HCT116 (cell line): ENCODE measurements around the gene GNAO1.

ENCODE experiments used
- CTCF ChIP-seq, 3 experiments: fragments of 200-600 bp in 1 of 3; sonication (generic) in 1 of 3; IDR thresholded peaks in 2 of 3; conservative IDR thresholded peaks in 1 of 3; 2 replicates each; pipeline ENCODE4 v1.5.1; 2012 to 2017; ENCODE audit warnings: low read depth in 2 of 3, low read length in 2 of 3, antibody characterized with exemption in 1 of 3, borderline replicate concordance in 1 of 3, control low read depth in 1 of 3, mild to moderate bottlenecking in 1 of 3, mixed read lengths in 1 of 3, mixed run types in 1 of 3, moderate library complexity in 1 of 3; ENCODE audit not compliant: insufficient read depth in 1 of 3
- EZH2 ChIP-seq: fragments of 200-600 bp; sonication (generic); IDR thresholded peaks from 2 replicates; pipeline ENCODE4 v1.6.1; 2017; ENCODE audit warnings: antibody characterized with exemption, mixed run types
- FOSL1 ChIP-seq: IDR thresholded peaks from 2 replicates; pipeline ENCODE4 v1.6.1; 2012; ENCODE audit warnings: low read depth
- SP1 ChIP-seq: IDR thresholded peaks from 2 replicates; pipeline ENCODE4 v1.6.1; 2012; ENCODE audit warnings: low read depth

GRCh38 chr16:56264609-56264972 lies 73.3 kb downstream of the GNAO1 start:
- no peak for TF ChIP-seq EZH2
- no peak for TF ChIP-seq CTCF (IDR thresholded peaks at IDR 0.05 in 2 of 3, conservative IDR thresholded peaks at IDR 0.05 in 1 of 3; ENCODE audit: borderline replicate concordance in 1 of 3, insufficient read depth in 1 of 3, low read depth in 2 of 3, low read length in 2 of 3)
- TF ChIP-seq FOSL1: no peak
- TF ChIP-seq SP1: no peak
